ENCODE data around the gene VAPA.

Gene VAPA

GRCh38 chr18:9986156-9986930 is 72.5 kb downstream of the VAPA start:
- no peak overlapping the region for H3K4me3 Mint-ChIP-seq
- no peaks in the 10 kb centered on the region for H3K4me1 Mint-ChIP-seq (ENCODE audit: low read depth)
- no peaks in the 10 kb centered on the region for H3K36me3 Mint-ChIP-seq
- H3K9me3 Mint-ChIP-seq (ENCODE audit: low read depth), result no peaks in the 10 kb centered on the region
- no peak overlapping the region for H3K27ac Mint-ChIP-seq
- peaks cover 1% of the 10 kb centered on the region for H3K27me3 Mint-ChIP-seq

- H3K4me1 Mint-ChIP-seq (ENCODE audit: low read depth), result no peaks in the 10 kb centered on the region
- no peaks in the 10 kb centered on the region for H3K9me3 Mint-ChIP-seq (ENCODE audit: low read depth)
- no peak overlapping the region for H3K4me3 Mint-ChIP-seq
- H3K27ac Mint-ChIP-seq, result no peak overlapping the region
- peaks cover 4% of the 10 kb centered on the region for H3K27me3 Mint-ChIP-seq
- H3K36me3 Mint-ChIP-seq, result no peaks in the 10 kb centered on the region
Observed at GRCh38 chr18:9987345-9987744, 73.5 kb downstream of the VAPA start.

- Mint-ChIP-seq H3K36me3 (no peaks in the 10 kb centered on the region), H3K9me3 (ENCODE audit: low read depth) (no peaks in the 10 kb centered on the region), H3K4me3 (no peak overlapping the region), H3K4me1 (ENCODE audit: low read depth) (no peaks in the 10 kb centered on the region), H3K27me3 (peaks cover 4% of the 10 kb centered on the region), H3K27ac (no peak overlapping the region)
Observed at GRCh38 chr18:9987931-9988330, 74.1 kb downstream of the VAPA start.

- H3K36me3 Mint-ChIP-seq, result no peaks in the 10 kb centered on the region
- no peak overlapping the region for H3K4me3 Mint-ChIP-seq
- peaks cover 4% of the 10 kb centered on the region for H3K27me3 Mint-ChIP-seq
- H3K27ac Mint-ChIP-seq, result no peak overlapping the region
- no peaks in the 10 kb centered on the region for H3K9me3 Mint-ChIP-seq (ENCODE audit: low read depth)
- no peaks in the 10 kb centered on the region for H3K4me1 Mint-ChIP-seq (ENCODE audit: low read depth)
Observed at GRCh38 chr18:9988665-9989064, 74.8 kb downstream of the VAPA start.

DNA sequence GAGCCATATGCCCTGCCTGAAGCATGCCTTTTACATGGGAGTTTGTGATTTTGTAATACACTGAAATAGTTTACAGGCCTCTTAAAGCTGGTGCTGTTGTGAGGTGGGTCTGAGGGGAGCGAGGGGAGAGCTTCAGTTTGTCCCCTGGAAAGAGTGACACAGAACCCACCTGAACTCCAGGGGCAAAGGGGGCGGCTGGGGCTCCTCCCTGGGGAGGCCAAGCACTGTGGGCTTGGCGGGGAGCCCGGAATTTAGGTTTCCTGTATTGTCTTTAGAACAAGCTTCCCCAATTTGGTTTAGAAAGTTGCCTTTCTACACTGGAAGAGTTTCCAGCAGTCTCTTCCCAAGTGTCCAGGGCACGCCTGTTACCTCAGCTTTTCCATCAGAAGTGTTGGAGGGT is 75.7 kb downstream of the VAPA start:
- Mint-ChIP-seq H3K4me1 (ENCODE audit: low read depth) (no peaks in the 10 kb centered on the region), H3K27me3 (peaks cover 4% of the 10 kb centered on the region), H3K27ac (no peak overlapping the region), H3K36me3 (no peaks in the 10 kb centered on the region), H3K9me3 (ENCODE audit: low read depth) (no peaks in the 10 kb centered on the region), H3K4me3 (no peak overlapping the region)

GRCh38 chr18:9991011-9992000 is 77.5 kb downstream of the VAPA start:
- H3K4me1 Mint-ChIP-seq (ENCODE audit: low read depth), result no peaks in the 10 kb centered on the region
- no peaks in the 10 kb centered on the region for H3K9me3 Mint-ChIP-seq (ENCODE audit: low read depth)
- peaks cover 4% of the 10 kb centered on the region for H3K27me3 Mint-ChIP-seq
- no peaks in the 10 kb centered on the region for H3K36me3 Mint-ChIP-seq
- H3K27ac Mint-ChIP-seq, result no peak overlapping the region
- no peak overlapping the region for H3K4me3 Mint-ChIP-seq

DNA sequence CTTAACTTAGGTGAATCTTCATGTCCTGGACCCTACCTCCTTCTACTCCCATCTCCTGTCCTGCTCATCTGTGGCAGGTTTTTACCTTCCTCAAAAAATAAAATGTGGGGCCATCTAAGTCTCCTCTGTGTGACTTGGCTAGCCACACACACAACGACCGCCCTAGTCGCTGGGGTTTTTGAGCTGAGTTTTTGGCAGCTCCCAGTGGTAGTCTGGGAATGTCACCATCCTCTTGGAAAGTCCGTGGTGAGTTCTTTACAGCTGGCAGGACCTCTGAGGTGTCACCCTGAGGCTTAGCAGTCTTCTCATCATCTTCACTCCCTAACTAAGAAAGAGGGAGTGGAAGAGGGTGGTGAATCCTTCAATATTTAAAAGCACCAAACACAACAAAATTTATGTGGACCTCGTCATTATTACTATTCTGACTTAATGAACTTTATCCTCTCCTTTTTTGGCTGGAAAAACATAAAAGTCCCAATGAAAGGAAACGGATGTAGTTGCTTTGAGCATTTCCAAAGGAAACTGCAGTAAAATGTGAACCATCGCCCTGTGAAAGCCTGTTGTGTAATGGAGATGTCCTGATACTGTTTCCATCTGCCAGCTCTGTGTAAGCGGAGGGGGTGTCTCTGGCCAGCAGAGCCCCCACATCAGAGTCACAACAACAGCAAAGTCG is 78.6 kb downstream of the VAPA start:
- peaks cover 6% of the 10 kb centered on the region for H3K9me3 Mint-ChIP-seq (ENCODE audit: low read depth)
- no peak overlapping the region for H3K4me3 Mint-ChIP-seq
- H3K27ac Mint-ChIP-seq, result no peak overlapping the region
- no peaks in the 10 kb centered on the region for H3K36me3 Mint-ChIP-seq
- H3K4me1 Mint-ChIP-seq (ENCODE audit: low read depth), result no peaks in the 10 kb centered on the region
- peaks cover 4% of the 10 kb centered on the region for H3K27me3 Mint-ChIP-seq

DNA sequence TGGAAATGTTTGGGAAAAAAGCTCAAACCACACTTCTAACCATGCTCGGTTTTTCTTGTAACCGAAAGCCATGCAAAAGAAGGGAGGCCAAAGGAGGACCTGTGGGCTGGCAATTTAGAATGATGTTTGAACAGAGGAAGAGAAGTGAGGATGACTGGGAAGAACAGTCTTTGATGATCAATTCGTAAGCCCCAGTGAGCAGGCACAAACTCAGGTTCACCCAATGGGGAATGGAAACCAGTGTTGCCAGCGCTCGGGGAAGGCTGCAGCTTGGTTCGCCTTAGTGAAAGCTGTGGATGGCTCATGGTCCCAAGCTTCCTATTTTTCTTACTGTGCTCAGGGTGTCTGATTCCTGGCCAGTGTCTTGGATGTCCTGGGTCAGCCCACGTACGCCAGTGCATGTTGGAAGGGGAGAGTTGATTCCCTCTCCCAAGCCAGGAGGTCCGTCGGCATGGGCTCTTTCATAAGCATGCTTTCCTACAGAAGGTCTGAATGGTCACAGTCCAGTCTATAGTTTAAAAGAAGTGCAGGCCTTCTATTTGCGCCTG is 79.2 kb downstream of the VAPA start:
- Mint-ChIP-seq H3K36me3 (peaks cover under 1% of the 10 kb centered on the region), H3K27me3 (peaks cover 4% of the 10 kb centered on the region), H3K9me3 (ENCODE audit: low read depth) (peaks cover 7% of the 10 kb centered on the region), H3K4me3 (no peak overlapping the region), H3K4me1 (ENCODE audit: low read depth) (no peaks in the 10 kb centered on the region), H3K27ac (no peak overlapping the region)

GRCh38 chr18:9993521-9994025 is 79.8 kb downstream of the VAPA start:
- Mint-ChIP-seq H3K36me3 (peaks cover 5% of the 10 kb centered on the region), H3K27me3 (peaks cover 3% of the 10 kb centered on the region), H3K27ac (no peak overlapping the region), H3K9me3 (ENCODE audit: low read depth) (peaks cover 11% of the 10 kb centered on the region), H3K4me3 (no peak overlapping the region), H3K4me1 (ENCODE audit: low read depth) (no peaks in the 10 kb centered on the region)

DNA sequence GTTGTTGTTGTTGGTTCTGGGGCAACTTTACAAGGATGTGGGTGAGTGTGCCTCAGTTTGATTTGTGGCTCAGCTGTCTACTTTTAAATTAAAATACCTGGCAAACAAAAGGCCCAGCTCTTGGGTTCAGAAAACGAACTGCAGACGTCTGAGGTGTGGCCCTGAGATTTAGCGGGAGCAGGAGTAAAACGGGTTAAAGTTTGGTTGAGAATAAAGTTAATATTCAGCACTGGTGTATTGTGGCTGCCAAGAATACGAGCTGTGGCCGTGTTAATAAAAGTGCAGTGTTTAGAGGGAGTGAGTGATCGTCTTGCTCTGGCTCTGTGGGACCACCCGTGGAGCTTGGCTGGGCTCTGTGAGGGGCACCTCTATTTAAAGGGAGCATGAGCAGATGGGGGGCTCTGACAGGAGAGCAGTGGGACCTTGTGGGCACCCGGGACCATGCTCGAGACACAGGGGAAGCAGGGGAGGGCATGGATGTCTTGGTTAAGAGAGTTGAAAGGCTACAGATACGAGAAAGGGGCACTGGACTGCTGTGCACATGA is 80.3 kb downstream of the VAPA start:
- Mint-ChIP-seq H3K36me3 (peaks cover 5% of the 10 kb centered on the region), H3K4me3 (no peak overlapping the region), H3K27me3 (peaks cover 3% of the 10 kb centered on the region), H3K27ac (no peak overlapping the region), H3K4me1 (ENCODE audit: low read depth) (no peaks in the 10 kb centered on the region), H3K9me3 (ENCODE audit: low read depth) (peaks cover 11% of the 10 kb centered on the region)

DNA sequence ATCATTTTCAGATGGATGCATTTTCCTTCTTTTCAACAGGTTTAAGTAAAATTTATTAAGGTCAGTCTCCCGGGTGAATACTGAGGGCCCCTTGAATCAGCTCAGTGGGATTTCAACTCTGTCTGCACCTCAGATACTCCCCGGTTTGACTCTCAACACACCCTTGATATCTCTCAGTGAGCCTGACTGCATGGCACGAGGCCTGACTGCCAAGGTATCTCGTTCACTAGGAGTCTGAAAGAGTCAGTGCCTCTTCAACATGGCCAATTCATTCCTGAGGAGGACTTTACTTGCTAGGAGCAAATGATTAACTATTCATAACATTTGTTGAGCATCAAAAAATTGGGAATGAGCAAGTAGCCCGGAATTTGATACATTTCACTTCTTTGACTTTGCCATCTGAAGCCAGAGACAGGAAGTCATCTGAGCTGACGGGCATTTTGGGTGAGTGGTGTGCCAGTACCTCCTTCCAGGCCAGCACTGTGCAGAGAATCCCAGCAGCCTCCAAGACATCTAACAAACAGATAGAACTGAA is 81.0 kb downstream of the VAPA start:
- peaks cover 18% of the 10 kb centered on the region for H3K9me3 Mint-ChIP-seq (ENCODE audit: low read depth)
- H3K4me1 Mint-ChIP-seq (ENCODE audit: low read depth), result no peaks in the 10 kb centered on the region
- H3K4me3 Mint-ChIP-seq, result no peak overlapping the region
- peaks cover 5% of the 10 kb centered on the region for H3K36me3 Mint-ChIP-seq
- no peak overlapping the region for H3K27ac Mint-ChIP-seq
- H3K27me3 Mint-ChIP-seq, result peaks cover 3% of the 10 kb centered on the region

DNA sequence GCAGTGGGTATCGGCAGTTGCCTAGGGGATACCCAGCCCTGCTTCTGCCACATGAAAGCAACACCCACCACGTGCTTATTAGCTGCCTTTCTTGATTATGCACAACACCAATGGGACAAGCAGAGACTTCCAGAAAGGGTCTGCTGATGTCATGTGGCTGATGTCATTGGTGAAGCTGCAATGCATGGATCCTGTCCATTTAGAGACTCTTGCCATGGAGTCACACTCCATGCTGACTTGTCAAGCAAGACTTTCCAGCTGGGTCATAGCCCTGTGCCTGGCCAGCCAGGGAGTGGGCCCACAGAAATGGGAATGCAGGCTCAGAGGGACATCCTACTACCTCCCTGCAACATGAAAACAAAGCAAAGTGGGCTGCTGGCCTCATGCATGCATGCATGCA is 81.8 kb downstream of the VAPA start:
- no peak overlapping the region for H3K4me3 Mint-ChIP-seq
- peaks cover 18% of the 10 kb centered on the region for H3K9me3 Mint-ChIP-seq (ENCODE audit: low read depth)
- H3K36me3 Mint-ChIP-seq, result peaks cover 5% of the 10 kb centered on the region
- no peak overlapping the region for H3K27ac Mint-ChIP-seq
- peaks cover 3% of the 10 kb centered on the region for H3K27me3 Mint-ChIP-seq
- no peaks in the 10 kb centered on the region for H3K4me1 Mint-ChIP-seq (ENCODE audit: low read depth)

- H3K27me3 Mint-ChIP-seq, result peaks cover 3% of the 10 kb centered on the region
- H3K9me3 Mint-ChIP-seq (ENCODE audit: low read depth), result peaks cover 18% of the 10 kb centered on the region
- H3K4me3 Mint-ChIP-seq, result no peak overlapping the region
- no peak overlapping the region for H3K27ac Mint-ChIP-seq
- no peaks in the 10 kb centered on the region for H3K4me1 Mint-ChIP-seq (ENCODE audit: low read depth)
- peaks cover 5% of the 10 kb centered on the region for H3K36me3 Mint-ChIP-seq
Observed at GRCh38 chr18:9996094-9996493, 82.3 kb downstream of the VAPA start.

DNA sequence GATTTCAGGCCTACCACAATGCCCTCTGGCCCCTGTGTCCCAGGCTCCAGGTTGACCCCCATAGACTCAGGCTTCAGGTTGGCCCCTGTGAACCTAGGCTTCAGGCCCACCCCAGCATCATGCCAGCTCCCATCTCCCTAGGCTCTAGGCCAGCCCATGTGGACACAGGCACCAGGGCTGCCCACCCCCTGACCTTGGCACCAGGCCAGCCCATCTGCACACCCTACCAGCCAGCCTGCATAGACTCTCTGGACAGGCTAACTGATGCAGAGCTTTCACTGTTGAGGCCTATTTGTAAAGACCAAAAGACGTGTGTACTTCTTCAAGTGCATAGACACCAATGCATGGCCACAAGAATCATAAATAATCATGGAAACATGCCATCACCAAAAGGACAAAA is 83.9 kb downstream of the VAPA start:
- peaks cover 18% of the 10 kb centered on the region for H3K9me3 Mint-ChIP-seq (ENCODE audit: low read depth)
- no peaks in the 10 kb centered on the region for H3K4me1 Mint-ChIP-seq (ENCODE audit: low read depth)
- H3K27ac Mint-ChIP-seq, result no peak overlapping the region
- H3K27me3 Mint-ChIP-seq, result no peaks in the 10 kb centered on the region
- peaks cover 5% of the 10 kb centered on the region for H3K36me3 Mint-ChIP-seq
- no peak overlapping the region for H3K4me3 Mint-ChIP-seq

Data from activated naive CD8-positive, alpha-beta T cell (primary cell).